HEK293 (cell line): ENCODE results near the gene PSAPL1.

Experiments
- CTCF ChIA-PET: fragments of 350-600 bp; formaldehyde crosslinking; extraction: SDS; loops from one replicate; lab custom pipeline; 2021; ENCODE audit warnings: antibody characterized with exemption; lab: Yijun Ruan, JAX
- POLR2A ChIA-PET: fragments of 300-600 bp; formaldehyde crosslinking; extraction: SDS; loops from one replicate; lab custom pipeline; 2020; ENCODE audit warnings: antibody characterized with exemption, inconsistent platforms; lab: Yijun Ruan, JAX
- H3K27ac ChIP-seq: fragments of 200-500 bp; sonication (Bioruptor generic); 2 replicates; pipeline ENCODE4 v1.5.1; 2014; ENCODE audit warnings: low read depth, low read length, control low read depth, inconsistent platforms; ENCODE audit errors: extremely low read depth
- H3K36me3 ChIP-seq, 2 experiments: fragments of 200-500 bp in 1 of 2; sonication (Bioruptor generic) in 1 of 2; 1 replicate in 1 of 2; 2 replicates in 1 of 2; pipeline ENCODE4 v1.5.1; 2014 to 2017; ENCODE audit warnings: inconsistent platforms in 2 of 2, low read length in 2 of 2; ENCODE audit not compliant: control insufficient read depth in 2 of 2, insufficient read depth in 1 of 2
- H3K4me1 ChIP-seq: fragments of 200-500 bp; sonication (Bioruptor generic); 2 replicates; pipeline ENCODE4 v1.5.1; 2014; ENCODE audit warnings: mild to moderate bottlenecking, low read length, inconsistent platforms; ENCODE audit not compliant: control insufficient read depth, insufficient read depth
- H3K4me3 ChIP-seq: 2 replicates; pipeline ENCODE4 v1.5.1; 2011; ENCODE audit warnings: low read depth, mild to moderate bottlenecking, control low read depth, low read length, moderate library complexity
- H3K9me3 ChIP-seq: fragments of 200-500 bp; sonication (Bioruptor generic); 2 replicates; pipeline ENCODE4 v1.5.1; 2014; ENCODE audit warnings: low read depth, low read length, inconsistent platforms; ENCODE audit not compliant: control insufficient read depth, insufficient read depth
- GLIS2 ChIP-seq: fragments of 450-650 bp; formaldehyde crosslinking; IDR thresholded peaks from 2 replicates; pipeline ENCODE4 v1.5.1; 2016; ENCODE audit warnings: missing biosample characterization, missing genetic modification characterization
- HOXA7 ChIP-seq: sonication (generic); formaldehyde crosslinking; IDR thresholded peaks from 2 replicates; pipeline ENCODE4 v1.8.1; 2022; ENCODE audit warnings: missing genetic modification reagents, borderline replicate concordance
- KLF10 ChIP-seq: fragments of 450-650 bp; IDR thresholded peaks from 2 replicates; pipeline ENCODE4 v1.5.1; 2018; ENCODE audit warnings: missing biosample characterization, mild to moderate bottlenecking, missing genetic modification characterization
- MYNN ChIP-seq: fragments of 450-650 bp; formaldehyde crosslinking; IDR thresholded peaks from 2 replicates; pipeline ENCODE4 v1.5.1; 2016; ENCODE audit warnings: missing biosample characterization, missing genetic modification characterization, borderline replicate concordance
- YY2 ChIP-seq: fragments of 450-650 bp; formaldehyde crosslinking; IDR thresholded peaks from 2 replicates; pipeline ENCODE4 v1.5.1; 2016; ENCODE audit warnings: missing biosample characterization, missing genetic modification characterization
- ZBTB17 ChIP-seq: fragments of 450-650 bp; formaldehyde crosslinking; IDR thresholded peaks from 2 replicates; pipeline ENCODE4 v1.5.1; 2016; ENCODE audit warnings: missing biosample characterization, missing genetic modification characterization
- ZBTB8A ChIP-seq: fragments of 450-650 bp; formaldehyde crosslinking; IDR thresholded peaks from 2 replicates; pipeline ENCODE4 v1.5.1; 2016; ENCODE audit warnings: missing biosample characterization, missing genetic modification characterization
- ZEB2 ChIP-seq: fragments of 450-650 bp; formaldehyde crosslinking; IDR thresholded peaks from 2 replicates; pipeline ENCODE4 v1.5.1; 2016; ENCODE audit warnings: missing biosample characterization, missing genetic modification characterization
- ZFP3 ChIP-seq: fragments of 450-650 bp; formaldehyde crosslinking; IDR thresholded peaks from 2 replicates; pipeline ENCODE4 v1.5.1; 2016; ENCODE audit warnings: low read depth, missing biosample characterization, missing genetic modification characterization
- ZFP37 ChIP-seq: fragments of 450-650 bp; formaldehyde crosslinking; IDR thresholded peaks from 2 replicates; pipeline ENCODE4 v1.5.1; 2016; ENCODE audit warnings: missing biosample characterization, missing genetic modification characterization
- ZNF155 ChIP-seq: fragments of 450-650 bp; formaldehyde crosslinking; IDR thresholded peaks from 2 replicates; pipeline ENCODE4 v1.5.1; 2016; ENCODE audit warnings: missing biosample characterization, missing genetic modification characterization
- ZNF2 ChIP-seq: fragments of 450-650 bp; formaldehyde crosslinking; IDR thresholded peaks from 2 replicates; pipeline ENCODE4 v1.5.1; 2016; ENCODE audit warnings: missing biosample characterization, missing genetic modification characterization
- ZNF211 ChIP-seq: fragments of 450-650 bp; formaldehyde crosslinking; IDR thresholded peaks from 2 replicates; pipeline ENCODE4 v1.5.1; 2016; ENCODE audit warnings: low read depth, missing biosample characterization, missing genetic modification characterization
- ZNF23 ChIP-seq: fragments of 450-650 bp; formaldehyde crosslinking; IDR thresholded peaks from 2 replicates; pipeline ENCODE4 v1.5.1; 2016; ENCODE audit warnings: missing biosample characterization, missing genetic modification characterization, borderline replicate concordance
- ZNF311 ChIP-seq: fragments of 450-650 bp; formaldehyde crosslinking; IDR thresholded peaks from 2 replicates; pipeline ENCODE4 v1.5.1; 2017; ENCODE audit warnings: missing biosample characterization, missing genetic modification characterization, borderline replicate concordance
- ZNF549 ChIP-seq: fragments of 450-650 bp; IDR thresholded peaks from 2 replicates; pipeline ENCODE4 v1.5.1; 2018; ENCODE audit warnings: missing biosample characterization, missing genetic modification characterization, mild to moderate bottlenecking, inconsistent platforms, moderate library complexity
- TF ChIP-seq, protein P1 (sequence below): fragments of 450-650 bp; formaldehyde crosslinking; IDR thresholded peaks from 2 replicates; pipeline ENCODE4 v1.5.1; 2016; ENCODE audit warnings: missing biosample characterization, missing genetic modification characterization
- TF ChIP-seq, protein P2 (sequence below): fragments of 450-650 bp; formaldehyde crosslinking; conservative IDR thresholded peaks from 2 replicates; pipeline ENCODE4 v1.5.1; 2016; ENCODE audit warnings: low read depth, missing biosample characterization, missing genetic modification characterization
- TF ChIP-seq, protein P3 (sequence below): fragments of 450-650 bp; formaldehyde crosslinking; IDR thresholded peaks from 2 replicates; pipeline ENCODE4 v1.5.1; 2016; ENCODE audit warnings: missing biosample characterization, missing genetic modification characterization

The PSAPL1 gene

DNA sequence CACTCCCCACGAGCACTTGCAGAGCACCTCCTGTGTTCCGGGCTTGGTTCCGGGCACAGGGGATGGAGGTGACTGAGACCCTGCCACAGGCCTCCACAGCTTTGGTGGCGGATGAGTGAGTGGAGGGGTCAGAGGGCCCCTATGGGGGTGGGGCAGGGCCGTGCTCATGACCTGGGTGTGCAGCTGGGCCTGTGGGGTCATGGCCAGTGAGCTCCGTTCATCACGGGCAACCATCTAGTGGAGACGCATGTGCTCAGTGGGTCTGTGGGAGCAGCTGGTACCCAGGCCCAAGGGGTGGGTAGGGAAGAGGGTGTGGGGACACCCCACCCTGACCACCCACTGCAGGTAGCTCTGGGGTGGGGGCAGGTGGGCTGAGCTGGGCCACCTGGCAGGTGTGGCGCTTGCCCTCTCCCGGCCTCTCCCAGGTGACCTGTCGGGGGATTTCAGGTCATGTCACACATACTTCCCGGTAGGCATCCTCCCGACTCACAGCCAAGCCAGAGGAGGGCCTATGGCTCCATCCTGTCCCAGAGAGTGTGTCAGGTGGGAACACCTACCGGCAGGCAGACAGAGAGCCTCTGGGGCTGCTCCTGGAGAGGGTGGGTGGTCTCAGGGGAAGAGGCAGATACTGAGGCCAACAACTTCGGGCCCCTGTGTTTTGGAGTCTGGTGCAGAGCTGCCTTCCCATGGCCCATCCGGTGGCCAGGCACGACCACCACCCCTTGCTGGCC is 3.6 kb downstream of the PSAPL1 start:
- H3K9me3 ChIP-seq: no peaks in the 10 kb centered on the region
- no peaks in the 10 kb centered on the region for H3K36me3 ChIP-seq
- no peak overlapping the region for H3K4me3 ChIP-seq
- CTCF ChIA-PET: interaction anchor here (0.5 kb wide), 1 partner anchor 49 kb away, joined by 3 read pairs; no protein-coding TSS in a partner anchor
- no peaks in the 10 kb centered on the region for H3K4me1 ChIP-seq
- POLR2A ChIA-PET: no interaction called here
- TF ChIP-seq ZNF311 (tag by site-specific recombination) (no peak), MYNN (tag by site-specific recombination) (no peak), ZFP37 (tag by site-specific recombination) (no peak), YY2 (tag by site-specific recombination) (no peak), KLF10 (tag by site-specific recombination) (no peak), ZFP3 (tag by site-specific recombination) (no peak), ZEB2 (no peak), ZNF211 (no peak), HOXA7 (CRISPR knock-in tag) (no peak), ZNF23 (no peak)
- TF ChIP-seq, protein P1, sequence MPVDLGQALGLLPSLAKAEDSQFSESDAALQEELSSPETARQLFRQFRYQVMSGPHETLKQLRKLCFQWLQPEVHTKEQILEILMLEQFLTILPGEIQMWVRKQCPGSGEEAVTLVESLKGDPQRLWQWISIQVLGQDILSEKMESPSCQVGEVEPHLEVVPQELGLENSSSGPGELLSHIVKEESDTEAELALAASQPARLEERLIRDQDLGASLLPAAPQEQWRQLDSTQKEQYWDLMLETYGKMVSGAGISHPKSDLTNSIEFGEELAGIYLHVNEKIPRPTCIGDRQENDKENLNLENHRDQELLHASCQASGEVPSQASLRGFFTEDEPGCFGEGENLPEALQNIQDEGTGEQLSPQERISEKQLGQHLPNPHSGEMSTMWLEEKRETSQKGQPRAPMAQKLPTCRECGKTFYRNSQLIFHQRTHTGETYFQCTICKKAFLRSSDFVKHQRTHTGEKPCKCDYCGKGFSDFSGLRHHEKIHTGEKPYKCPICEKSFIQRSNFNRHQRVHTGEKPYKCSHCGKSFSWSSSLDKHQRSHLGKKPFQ: no peak
- no peak overlapping the region for H3K27ac ChIP-seq

DNA sequence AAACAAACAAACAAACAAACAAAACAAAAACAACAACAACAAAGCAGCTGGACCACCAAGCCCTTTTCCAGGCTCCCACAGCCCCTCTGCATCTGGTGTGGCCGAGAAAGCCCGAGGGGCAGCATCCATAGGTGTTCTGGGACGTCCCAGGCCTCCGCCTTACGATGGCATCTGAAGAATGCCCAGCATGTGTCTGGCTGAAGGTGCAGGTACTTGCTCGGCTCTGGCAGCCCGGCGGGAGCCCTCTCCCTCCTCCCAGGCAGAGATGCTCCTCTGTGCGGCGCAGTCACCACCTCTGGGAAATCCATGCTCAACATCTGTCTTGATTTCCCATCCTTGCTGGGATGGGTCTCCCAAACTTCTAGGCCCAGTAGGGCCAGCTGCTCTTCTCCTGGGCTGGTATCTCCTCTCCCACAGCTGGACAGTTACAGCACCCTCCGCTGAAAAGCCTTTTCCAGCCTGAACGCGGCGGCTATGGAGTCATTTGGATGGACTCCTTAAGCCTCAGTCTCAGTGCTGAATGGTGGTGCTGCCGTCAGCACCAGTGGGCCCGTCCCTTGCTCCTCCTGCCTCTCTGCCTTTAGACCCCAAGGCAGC is 4.3 kb downstream of the PSAPL1 start:
- no peak overlapping the region for H3K4me3 ChIP-seq
- no peaks in the 10 kb centered on the region for H3K36me3 ChIP-seq
- H3K4me1 ChIP-seq: no peaks in the 10 kb centered on the region
- H3K9me3 ChIP-seq: no peaks in the 10 kb centered on the region
- ChIA-PET CTCF (interaction anchor here (0.6 kb wide), 1 partner anchor 345 kb away, joined by 4 read pairs; no protein-coding TSS in a partner anchor), POLR2A (no interaction called here)
- H3K27ac ChIP-seq: no peak overlapping the region
- TF ChIP-seq ZNF2 (tag by site-specific recombination): no peak
- TF ChIP-seq, protein P2, sequence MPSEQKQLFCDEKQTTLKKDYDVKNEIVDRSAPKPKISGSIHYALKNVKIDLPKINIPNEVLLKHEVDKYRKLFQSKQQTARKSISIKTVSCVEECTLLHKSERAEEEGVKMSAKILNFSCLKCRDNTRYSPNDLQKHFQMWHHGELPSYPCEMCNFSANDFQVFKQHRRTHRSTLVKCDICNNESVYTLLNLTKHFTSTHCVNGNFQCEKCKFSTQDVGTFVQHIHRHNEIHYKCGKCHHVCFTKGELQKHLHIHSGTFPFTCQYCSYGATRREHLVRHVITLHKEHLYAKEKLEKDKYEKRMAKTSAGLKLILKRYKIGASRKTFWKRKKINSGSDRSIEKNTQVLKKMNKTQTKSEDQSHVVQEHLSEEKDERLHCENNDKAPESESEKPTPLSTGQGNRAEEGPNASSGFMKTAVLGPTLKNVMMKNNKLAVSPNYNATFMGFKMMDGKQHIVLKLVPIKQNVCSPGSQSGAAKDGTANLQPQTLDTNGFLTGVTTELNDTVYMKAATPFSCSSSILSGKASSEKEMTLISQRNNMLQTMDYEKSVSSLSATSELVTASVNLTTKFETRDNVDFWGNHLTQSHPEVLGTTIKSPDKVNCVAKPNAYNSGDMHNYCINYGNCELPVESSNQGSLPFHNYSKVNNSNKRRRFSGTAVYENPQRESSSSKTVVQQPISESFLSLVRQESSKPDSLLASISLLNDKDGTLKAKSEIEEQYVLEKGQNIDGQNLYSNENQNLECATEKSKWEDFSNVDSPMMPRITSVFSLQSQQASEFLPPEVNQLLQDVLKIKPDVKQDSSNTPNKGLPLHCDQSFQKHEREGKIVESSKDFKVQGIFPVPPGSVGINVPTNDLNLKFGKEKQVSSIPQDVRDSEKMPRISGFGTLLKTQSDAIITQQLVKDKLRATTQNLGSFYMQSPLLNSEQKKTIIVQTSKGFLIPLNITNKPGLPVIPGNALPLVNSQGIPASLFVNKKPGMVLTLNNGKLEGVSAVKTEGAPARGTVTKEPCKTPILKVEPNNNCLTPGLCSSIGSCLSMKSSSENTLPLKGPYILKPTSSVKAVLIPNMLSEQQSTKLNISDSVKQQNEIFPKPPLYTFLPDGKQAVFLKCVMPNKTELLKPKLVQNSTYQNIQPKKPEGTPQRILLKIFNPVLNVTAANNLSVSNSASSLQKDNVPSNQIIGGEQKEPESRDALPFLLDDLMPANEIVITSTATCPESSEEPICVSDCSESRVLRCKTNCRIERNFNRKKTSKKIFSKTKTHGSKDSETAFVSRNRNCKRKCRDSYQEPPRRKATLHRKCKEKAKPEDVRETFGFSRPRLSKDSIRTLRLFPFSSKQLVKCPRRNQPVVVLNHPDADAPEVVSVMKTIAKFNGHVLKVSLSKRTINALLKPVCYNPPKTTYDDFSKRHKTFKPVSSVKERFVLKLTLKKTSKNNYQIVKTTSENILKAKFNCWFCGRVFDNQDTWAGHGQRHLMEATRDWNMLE (tag by site-specific recombination): no peak
- no peak for TF ChIP-seq ZNF155 (tag by site-specific recombination)
- no peak for TF ChIP-seq GLIS2
- TF ChIP-seq, protein P3, sequence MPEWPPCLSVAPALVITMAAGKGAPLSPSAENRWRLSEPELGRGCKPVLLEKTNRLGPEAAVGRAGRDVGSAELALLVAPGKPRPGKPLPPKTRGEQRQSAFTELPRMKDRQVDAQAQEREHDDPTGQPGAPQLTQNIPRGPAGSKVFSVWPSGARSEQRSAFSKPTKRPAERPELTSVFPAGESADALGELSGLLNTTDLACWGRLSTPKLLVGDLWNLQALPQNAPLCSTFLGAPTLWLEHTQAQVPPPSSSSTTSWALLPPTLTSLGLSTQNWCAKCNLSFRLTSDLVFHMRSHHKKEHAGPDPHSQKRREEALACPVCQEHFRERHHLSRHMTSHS: no peak
- no peak for TF ChIP-seq ZBTB17
- TF ChIP-seq ZNF23: no peak
- TF ChIP-seq ZNF549 (tag by site-specific recombination): no peak
- TF ChIP-seq ZBTB8A: no peak
